ENCODE measurements around the gene BCDIN3D. TPM values are rescaled to one million over a fixed set of nuclear protein-coding genes. Genes with fewer than 3 reads are reported as not detected.

The BCDIN3D gene
- polyA plus RNA-seq, 4 donors: 2.4 to 5.3 (median 3.1) TPM

GRCh38 chr12:49831717-49832116 is 11.2 kb downstream of the BCDIN3D start:
- no peak overlapping the region for H3K27ac ChIP-seq (ENCODE audit: low read depth in 1 of 3, low read length in 2 of 3)
- no peak for FAIRE-seq
- 89 to 92% (median 91%) methylated on average over 2 of the region's 2 CpGs for WGBS, 3 donors

GRCh38 chr12:49828133-49829091 is 14.5 kb downstream of the BCDIN3D start, which contains the start of gene NCKAP5L:
Gene NCKAP5L, minus strand, starts transcription at chr12:49828413. Its CDS starts 24,369 bp downstream, at chr12:49804044.
- Histone ChIP-seq H3K4me1 (ENCODE audit: control insufficient read depth in 3 of 3, insufficient read depth in 2 of 3, low read depth in 1 of 3, low read length in 2 of 3) (peaks cover 0 to 15% (median 2%) of the 10 kb centered on the region in 3 donors), H3K9me3 (ENCODE audit: control insufficient read depth in 2 of 2, insufficient read depth in 1 of 2, low read depth in 1 of 2, low read length in 1 of 2) (no peaks in the 10 kb centered on the region), H3K27me3 (ENCODE audit: control insufficient read depth in 3 of 3, insufficient read depth in 3 of 3, low read length in 3 of 3) (peaks cover 0 to 2% (median 0%) of the 10 kb centered on the region in 3 donors), H3K27ac (ENCODE audit: low read depth in 1 of 3, low read length in 2 of 3) (peak within 1 kb of the TSS in 2 of 3 donors; percentile 61 to 88), H3K4me3 (ENCODE audit: low read depth in 1 of 3, low read length in 3 of 3) (peak within 1 kb of the TSS; percentile 69 to 83 (median 71)), H3K36me3 (ENCODE audit: control insufficient read depth in 3 of 3, insufficient read depth in 2 of 3, low read depth in 1 of 3, low read length in 3 of 3) (peaks cover 0 to 6% (median 0%) of the 10 kb centered on the region in 3 donors)
- no peak for FAIRE-seq
- WGBS, 3 donors: 0 to 1% (median 0%) methylated on average over 43 to 61 of the region's 61 CpGs
- DNase-seq: peak; percentile 91 to 98

More at GRCh38 chr12:49831717-49832116, 11.2 kb downstream of the BCDIN3D start:
- DNase-seq: no peak
- peaks cover 0 to 15% (median 2%) of the 10 kb centered on the region in 3 donors for H3K4me1 ChIP-seq (ENCODE audit: control insufficient read depth in 3 of 3, insufficient read depth in 2 of 3, low read depth in 1 of 3, low read length in 2 of 3)
- H3K27me3 ChIP-seq (ENCODE audit: control insufficient read depth in 3 of 3, insufficient read depth in 3 of 3, low read length in 3 of 3): peaks cover 0 to 2% (median 0%) of the 10 kb centered on the region in 3 donors
- no peaks in the 10 kb centered on the region for H3K36me3 ChIP-seq (ENCODE audit: control insufficient read depth in 3 of 3, insufficient read depth in 2 of 3, low read depth in 1 of 3, low read length in 3 of 3)
- H3K9me3 ChIP-seq (ENCODE audit: control insufficient read depth in 2 of 2, insufficient read depth in 1 of 2, low read depth in 1 of 2, low read length in 1 of 2): no peaks in the 10 kb centered on the region
- no peak overlapping the region for H3K4me3 ChIP-seq (ENCODE audit: low read depth in 1 of 3, low read length in 3 of 3)

DNA sequence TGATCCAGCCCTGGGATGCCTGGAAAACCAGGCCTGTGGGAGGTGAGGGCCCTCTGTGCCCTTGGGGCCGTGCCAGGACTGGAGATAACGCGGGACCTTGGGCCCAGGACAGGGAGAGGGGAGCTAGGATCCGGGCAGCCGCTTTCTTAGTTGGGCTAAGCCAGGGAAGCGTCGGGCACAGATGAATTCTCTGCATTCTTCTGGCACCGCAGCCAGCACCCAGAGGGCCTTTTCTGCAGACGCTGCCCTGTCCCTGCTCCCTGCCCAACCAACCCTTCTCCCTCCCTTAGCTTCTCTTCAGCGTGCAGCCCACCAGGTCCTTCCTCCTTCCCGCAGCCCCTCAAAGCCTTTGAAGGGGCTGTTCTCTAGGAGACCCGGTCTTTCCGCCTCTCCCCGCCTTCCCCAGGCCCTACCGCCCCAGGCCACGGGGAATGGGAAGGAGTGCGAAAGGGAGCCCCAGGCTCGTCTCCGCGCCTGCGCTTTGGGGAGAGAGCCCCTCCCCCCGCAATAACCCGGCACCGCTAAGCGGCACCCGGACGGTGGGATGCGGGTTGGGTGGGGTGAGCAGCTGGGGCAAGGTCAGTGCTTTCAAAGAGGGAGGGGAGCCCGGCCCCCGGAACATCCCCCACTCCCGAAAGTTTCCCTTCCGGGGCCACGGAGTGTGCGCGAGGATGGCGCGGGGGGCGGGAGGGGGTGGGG is 15.4 kb downstream of the BCDIN3D start:
- Histone ChIP-seq H3K4me1 (ENCODE audit: control insufficient read depth in 3 of 3, insufficient read depth in 2 of 3, low read depth in 1 of 3, low read length in 2 of 3) (peaks cover 0 to 15% (median 2%) of the 10 kb centered on the region in 3 donors), H3K4me3 (ENCODE audit: low read depth in 1 of 3, low read length in 3 of 3) (peak overlapping the region; percentile 69 to 83 (median 71)), H3K36me3 (ENCODE audit: control insufficient read depth in 3 of 3, insufficient read depth in 2 of 3, low read depth in 1 of 3, low read length in 3 of 3) (peaks cover 0 to 14% (median 0%) of the 10 kb centered on the region in 3 donors), H3K27ac (ENCODE audit: low read depth in 1 of 3, low read length in 2 of 3) (peak overlapping the region in 2 of 3 donors; percentile 61 to 66), H3K9me3 (ENCODE audit: control insufficient read depth in 2 of 2, insufficient read depth in 1 of 2, low read depth in 1 of 2, low read length in 1 of 2) (no peaks in the 10 kb centered on the region), H3K27me3 (ENCODE audit: control insufficient read depth in 3 of 3, insufficient read depth in 3 of 3, low read length in 3 of 3) (no peaks in the 10 kb centered on the region)
- no peak for FAIRE-seq
- 4 to 6% (median 5%) methylated on average over 27 to 37 of the region's 38 CpGs for WGBS, 3 donors
- DNase-seq: peak; percentile 27 to 73

DNA sequence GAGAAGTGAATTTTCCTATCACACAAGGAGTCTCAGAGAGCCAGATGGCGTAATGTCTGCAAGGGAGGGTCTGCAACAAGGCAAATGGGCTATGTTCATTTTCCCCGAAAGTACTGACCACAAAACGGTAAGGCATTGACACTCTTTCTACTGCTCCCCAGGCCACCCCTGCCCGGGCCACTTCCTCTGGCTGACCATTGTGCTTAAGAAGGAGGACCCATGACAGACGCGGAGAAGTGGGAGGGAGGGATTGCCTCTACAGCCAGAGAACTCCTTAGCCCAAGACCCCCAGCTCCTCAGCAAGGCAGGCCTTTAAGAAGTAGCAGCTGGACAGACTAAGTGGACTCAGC is 15.9 kb downstream of the BCDIN3D start:
- Histone ChIP-seq H3K27me3 (ENCODE audit: control insufficient read depth in 3 of 3, insufficient read depth in 3 of 3, low read length in 3 of 3) (no peaks in the 10 kb centered on the region), H3K9me3 (ENCODE audit: control insufficient read depth in 2 of 2, insufficient read depth in 1 of 2, low read depth in 1 of 2, low read length in 1 of 2) (no peaks in the 10 kb centered on the region), H3K4me3 (ENCODE audit: low read depth in 1 of 3, low read length in 3 of 3) (peak overlapping the region in 1 of 3 donors; percentile 83), H3K36me3 (ENCODE audit: control insufficient read depth in 3 of 3, insufficient read depth in 2 of 3, low read depth in 1 of 3, low read length in 3 of 3) (peaks cover 0 to 14% (median 0%) of the 10 kb centered on the region in 3 donors), H3K27ac (ENCODE audit: low read depth in 1 of 3, low read length in 2 of 3) (peak overlapping the region in 2 of 3 donors; percentile 61 to 66), H3K4me1 (ENCODE audit: control insufficient read depth in 3 of 3, insufficient read depth in 2 of 3, low read depth in 1 of 3, low read length in 2 of 3) (peaks cover 0 to 15% (median 2%) of the 10 kb centered on the region in 3 donors)
- FAIRE-seq: no peak
- no peak for DNase-seq
- WGBS, 3 donors: 61 to 84% (median 78%) methylated on average over 6 of the region's 6 CpGs

DNA sequence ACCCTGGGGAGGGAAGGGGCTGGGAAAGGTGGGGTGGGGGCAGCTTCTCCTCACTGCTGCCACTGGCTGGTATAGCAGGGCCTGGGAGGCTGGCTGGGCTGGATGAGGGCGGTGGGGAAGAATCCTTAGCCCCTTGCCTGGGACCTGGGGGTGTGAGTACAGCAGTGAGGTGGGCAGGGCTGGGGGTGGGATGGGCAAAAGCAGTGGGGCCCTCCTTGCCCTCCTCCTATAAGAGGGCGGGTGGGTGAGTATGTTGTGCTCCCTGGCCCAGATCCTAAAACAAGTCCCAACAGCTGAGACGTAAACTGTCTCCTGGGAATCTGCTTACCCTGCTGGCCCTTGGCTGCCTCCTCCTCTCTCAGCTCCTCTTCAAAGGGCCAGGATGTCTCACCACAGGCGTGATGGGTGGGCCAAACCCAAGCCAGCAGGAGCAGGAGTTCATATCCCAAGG is 16.9 kb downstream of the BCDIN3D start:
- DNase-seq (no peak), FAIRE-seq (no peak)
- Histone ChIP-seq H3K27ac (ENCODE audit: low read depth in 1 of 3, low read length in 2 of 3) (peak overlapping the region in 1 of 3 donors; percentile 60), H3K4me1 (ENCODE audit: control insufficient read depth in 3 of 3, insufficient read depth in 2 of 3, low read depth in 1 of 3, low read length in 2 of 3) (peaks cover 0 to 15% (median 4%) of the 10 kb centered on the region in 3 donors), H3K9me3 (ENCODE audit: control insufficient read depth in 2 of 2, insufficient read depth in 1 of 2, low read depth in 1 of 2, low read length in 1 of 2) (no peaks in the 10 kb centered on the region), H3K27me3 (ENCODE audit: control insufficient read depth in 3 of 3, insufficient read depth in 3 of 3, low read length in 3 of 3) (no peaks in the 10 kb centered on the region), H3K4me3 (ENCODE audit: low read depth in 1 of 3, low read length in 3 of 3) (no peak overlapping the region), H3K36me3 (ENCODE audit: control insufficient read depth in 3 of 3, insufficient read depth in 2 of 3, low read depth in 1 of 3, low read length in 3 of 3) (peaks cover 0 to 14% (median 0%) of the 10 kb centered on the region in 3 donors)
- WGBS, 3 donors: 73 to 78% (median 74%) methylated on average over 3 to 4 of the region's 4 CpGs

- Histone ChIP-seq H3K27me3 (ENCODE audit: control insufficient read depth in 3 of 3, insufficient read depth in 3 of 3, low read length in 3 of 3) (no peaks in the 10 kb centered on the region), H3K9me3 (ENCODE audit: control insufficient read depth in 2 of 2, insufficient read depth in 1 of 2, low read depth in 1 of 2, low read length in 1 of 2) (no peaks in the 10 kb centered on the region), H3K27ac (ENCODE audit: low read depth in 1 of 3, low read length in 2 of 3) (peak overlapping the region in 1 of 3 donors; percentile 60), H3K4me3 (ENCODE audit: low read depth in 1 of 3, low read length in 3 of 3) (no peak overlapping the region), H3K36me3 (ENCODE audit: control insufficient read depth in 3 of 3, insufficient read depth in 2 of 3, low read depth in 1 of 3, low read length in 3 of 3) (peaks cover 0 to 17% (median 0%) of the 10 kb centered on the region in 3 donors), H3K4me1 (ENCODE audit: control insufficient read depth in 3 of 3, insufficient read depth in 2 of 3, low read depth in 1 of 3, low read length in 2 of 3) (peaks cover 0 to 15% (median 4%) of the 10 kb centered on the region in 3 donors)
- FAIRE-seq (no peak), DNase-seq (no peak)
- 43 to 54% (median 52%) methylated on average over 4 to 5 of the region's 5 CpGs for WGBS, 3 donors
Observed at GRCh38 chr12:49825360-49825970, 17.4 kb downstream of the BCDIN3D start.

DNA sequence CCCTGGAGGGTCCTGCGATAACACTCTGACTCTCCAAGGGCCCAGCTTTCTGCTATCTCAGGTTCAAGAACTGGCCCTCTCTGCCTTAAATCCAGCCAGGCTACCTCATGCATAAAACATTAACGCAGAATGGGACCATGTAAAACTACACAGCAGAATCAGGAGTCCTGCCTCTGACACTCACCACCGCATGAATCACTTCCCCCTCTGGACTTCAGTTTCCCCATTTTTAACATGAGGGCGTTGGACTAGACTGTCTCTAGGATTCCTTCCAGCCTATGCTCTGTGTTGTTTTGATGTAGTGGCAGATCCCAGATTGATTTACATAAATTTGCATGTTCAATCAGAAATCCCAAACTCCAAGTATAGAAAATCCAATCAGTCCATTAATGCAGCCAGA is 18.0 kb downstream of the BCDIN3D start:
- DNase-seq: no peak
- peak overlapping the region in 1 of 3 donors; percentile 60 for H3K27ac ChIP-seq (ENCODE audit: low read depth in 1 of 3, low read length in 2 of 3)
- 68 to 91% (median 76%) methylated on average over 4 of the region's 4 CpGs for WGBS, 3 donors
- H3K27me3 ChIP-seq (ENCODE audit: control insufficient read depth in 3 of 3, insufficient read depth in 3 of 3, low read length in 3 of 3): no peaks in the 10 kb centered on the region
- H3K4me3 ChIP-seq (ENCODE audit: low read depth in 1 of 3, low read length in 3 of 3): no peak overlapping the region
- no peaks in the 10 kb centered on the region for H3K9me3 ChIP-seq (ENCODE audit: control insufficient read depth in 2 of 2, insufficient read depth in 1 of 2, low read depth in 1 of 2, low read length in 1 of 2)
- peaks cover 0 to 17% (median 0%) of the 10 kb centered on the region in 3 donors for H3K36me3 ChIP-seq (ENCODE audit: control insufficient read depth in 3 of 3, insufficient read depth in 2 of 3, low read depth in 1 of 3, low read length in 3 of 3)
- H3K4me1 ChIP-seq (ENCODE audit: control insufficient read depth in 3 of 3, insufficient read depth in 2 of 3, low read depth in 1 of 3, low read length in 2 of 3): peaks cover 0 to 15% (median 4%) of the 10 kb centered on the region in 3 donors
- FAIRE-seq: no peak
